Thyroid gland (tissue), 4 donors: Measurements from ENCODE around the gene ZYX. TPM values are rescaled to one million over a fixed set of nuclear protein-coding genes. Genes with fewer than 3 reads are reported as not detected.
A peak's percentile ranks its signal among the peaks of the same experiment; 100 is the strongest.

Experiments used
- DNase-seq, 2 donors: peaks; one replicate each; pipeline ENCODE4 v3.0.0-alpha.2; 2019
- H3K27ac ChIP-seq, 3 donors: fragments of 200-600 bp; sonication (generic); 1 replicate in 2 of 3; 2 replicates in 1 of 3; pipeline ENCODE4 v1.5.1; 2016 to 2019; ENCODE audit warnings: mild to moderate bottlenecking in 1 of 3, moderate library complexity in 1 of 3
- H3K27me3 ChIP-seq: fragments of 200-600 bp; sonication (generic); one replicate; pipeline ENCODE4 v1.5.1; 2019
- H3K36me3 ChIP-seq, 2 donors: fragments of 200-600 bp; sonication (generic); one replicate each; pipeline ENCODE4 v1.5.1; 2016 to 2019
- H3K4me1 ChIP-seq, 2 donors: fragments of 200-600 bp; sonication (generic); one replicate each; pipeline ENCODE4 v1.5.1; 2017 to 2019
- H3K4me3 ChIP-seq, 3 donors: fragments of 200-600 bp; sonication (generic); replicated peaks in 1 of 3; 1 replicate in 2 of 3; 2 replicates in 1 of 3; pipeline ENCODE4 v1.5.1; 2016; ENCODE audit warnings: mild to moderate bottlenecking in 1 of 3
- H3K9me3 ChIP-seq: fragments of 200-600 bp; sonication (generic); one replicate; pipeline ENCODE4 v1.5.1; 2017
- CTCF ChIP-seq, 6 experiments: fragments of 200-600 bp in 3 of 6; fragments of 450-650 bp in 3 of 6; sonication (generic) in 3 of 6; IDR thresholded peaks; one replicate each; pipeline ENCODE4 v1.5.1; 2016 to 2019; ENCODE audit warnings: antibody characterized with exemption in 6 of 6, mild to moderate bottlenecking in 2 of 6, inconsistent platforms in 1 of 6, moderate library complexity in 1 of 6
- POLR2A ChIP-seq, 2 donors: fragments of 450-650 bp; IDR thresholded peaks; one replicate each; pipeline ENCODE4 v1.6.1; 2017; ENCODE audit warnings: antibody characterized with exemption in 2 of 2, mild to moderate bottlenecking in 2 of 2, moderate library complexity in 1 of 2
- WGBS, 2 donors: methylation state at CpG; one replicate each; pipeline ENCODE4 v1.1.5; 2017; 5-methylcytosine and 5-hydroxymethylcytosine counted together
- intact Hi-C: fragments of 100-400 bp; cut with DNase I; formaldehyde crosslinking; loops from one replicate; pipeline ENCODE4 v1.15.1; 2023
- total RNA-seq, 4 donors: library from RNA; depleted of rRNA; stranded (reverse); fragments of >200 nt; gene quantifications; one replicate each; pipeline ENCODE4 v1.2.3, GENCODE V29; 2016

The ZYX gene
- total RNA-seq, 4 donors from 2014 or later, result 24.6 to 55.4 (median 31.3) TPM

DNA sequence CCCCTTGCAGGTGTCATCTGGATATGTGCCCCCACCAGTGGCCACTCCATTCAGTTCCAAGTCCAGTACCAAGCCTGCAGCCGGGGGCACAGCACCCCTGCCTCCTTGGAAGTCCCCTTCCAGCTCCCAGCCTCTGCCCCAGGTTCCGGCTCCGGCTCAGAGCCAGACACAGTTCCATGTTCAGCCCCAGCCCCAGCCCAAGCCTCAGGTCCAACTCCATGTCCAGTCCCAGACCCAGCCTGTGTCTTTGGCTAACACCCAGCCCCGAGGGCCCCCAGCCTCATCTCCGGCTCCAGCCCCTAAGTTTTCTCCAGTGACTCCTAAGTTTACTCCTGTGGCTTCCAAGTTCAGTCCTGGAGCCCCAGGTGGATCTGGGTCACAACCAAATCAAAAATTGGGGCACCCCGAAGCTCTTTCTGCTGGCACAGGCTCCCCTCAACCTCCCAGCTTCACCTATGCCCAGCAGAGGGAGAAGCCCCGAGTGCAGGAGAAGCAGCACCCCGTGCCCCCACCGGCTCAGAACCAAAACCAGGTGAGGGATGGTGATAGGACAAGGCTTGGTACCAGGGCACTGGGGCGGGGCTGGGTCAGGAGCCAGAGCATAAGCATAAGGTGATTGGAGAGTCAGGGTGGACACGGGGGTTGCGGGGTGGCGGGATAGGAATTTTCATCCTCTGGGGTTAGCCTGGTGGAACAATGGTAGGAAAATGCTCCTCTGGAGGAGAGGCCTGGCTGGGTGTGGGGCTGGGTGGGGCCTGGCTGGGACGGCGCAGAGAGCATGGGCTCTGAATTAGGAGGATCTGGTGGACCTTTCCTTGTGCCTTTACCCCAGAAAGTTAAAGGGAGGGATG is 1.9 kb downstream of the ZYX start:
- TF ChIP-seq CTCF (IDR thresholded peaks at IDR 0.05), result no peak
- TF ChIP-seq POLR2A (IDR thresholded peaks at IDR 0.05), result no peak
- Histone ChIP-seq H3K27me3 (no peaks in the 10 kb centered on the region), H3K4me3 (no peak overlapping the region), H3K27ac (peak overlapping the region in 2 of 3 donors; percentile 97), H3K36me3 (peaks cover 1 to 2% of the 10 kb centered on the region in 2 donors), H3K4me1 (peaks cover 33 to 54% of the 10 kb centered on the region in 2 donors), H3K9me3 (no peaks in the 10 kb centered on the region)
- 82 to 86% methylated on average over 13 to 15 of the region's 15 CpGs for WGBS, 2 donors
- no peak for DNase-seq
- intact Hi-C loops, result loop anchor here (5.0 to 10.0 kb wide), 2 partner anchors 34 to 98 kb away; partner anchors contain the start of genes CASP2 and TMEM139

DNA sequence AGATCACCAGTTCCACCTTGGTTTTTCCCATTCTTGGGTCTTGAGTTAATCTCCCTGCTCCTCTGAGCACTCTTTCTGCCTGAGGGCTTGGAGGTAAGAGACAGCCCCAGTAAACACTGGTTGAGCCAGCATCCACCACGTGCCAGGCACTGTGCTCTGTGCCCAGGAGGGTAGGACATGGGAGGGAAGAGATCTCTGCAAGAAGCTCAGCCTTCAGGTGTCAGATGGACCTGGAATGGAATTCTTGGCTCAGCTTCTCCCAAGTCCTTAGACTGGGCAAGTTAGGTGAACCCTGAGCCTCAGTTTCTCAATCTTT is 2.5 kb downstream of the ZYX start:
- peaks cover 7 to 8% of the 10 kb centered on the region in 2 donors for H3K36me3 ChIP-seq
- no peak for DNase-seq
- H3K27ac ChIP-seq, result peak overlapping the region in 2 of 3 donors; percentile 39 to 54
- 71 to 75% methylated on average over 1 of the region's 1 CpG for WGBS, 2 donors
- H3K9me3 ChIP-seq, result no peaks in the 10 kb centered on the region
- H3K4me3 ChIP-seq, result no peak overlapping the region
- TF ChIP-seq POLR2A (IDR thresholded peaks at IDR 0.05), result no peak
- TF ChIP-seq CTCF (IDR thresholded peaks at IDR 0.05), result no peak
- intact Hi-C loops, result loop anchor here (5.0 to 10.0 kb wide), 2 partner anchors 34 to 99 kb away; partner anchors contain the start of genes CASP2 and TMEM139
- no peaks in the 10 kb centered on the region for H3K27me3 ChIP-seq
- H3K4me1 ChIP-seq, result peaks cover 33 to 54% of the 10 kb centered on the region in 2 donors

DNA sequence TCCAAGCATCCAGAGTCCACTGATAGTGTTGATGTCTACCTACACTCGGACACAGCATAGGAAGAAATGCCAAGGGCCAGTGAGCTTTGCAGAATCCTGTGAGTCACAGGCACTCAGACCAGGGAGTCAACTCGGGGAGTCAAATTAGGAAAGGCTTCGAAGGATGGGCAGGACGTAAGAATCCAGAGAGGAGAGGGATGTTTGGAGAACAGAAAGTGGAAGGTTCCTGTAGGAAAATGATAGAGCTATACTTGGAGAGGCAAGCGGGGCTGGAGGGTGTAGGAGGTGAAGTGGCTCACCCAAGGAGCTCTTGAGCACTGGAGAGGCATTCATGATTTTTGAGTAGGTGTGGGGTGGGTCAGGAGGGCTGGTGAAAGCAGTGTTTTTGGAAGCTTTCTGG is 3.0 kb downstream of the ZYX start:
- Histone ChIP-seq H3K4me3 (no peak overlapping the region), H3K9me3 (no peaks in the 10 kb centered on the region), H3K27ac (peak overlapping the region in 2 of 3 donors; percentile 39 to 54), H3K36me3 (peaks cover 13% of the 10 kb centered on the region in 2 donors), H3K4me1 (peaks cover 33 to 54% of the 10 kb centered on the region in 2 donors), H3K27me3 (no peaks in the 10 kb centered on the region)
- TF ChIP-seq CTCF (IDR thresholded peaks at IDR 0.05) (no peak), POLR2A (IDR thresholded peaks at IDR 0.05) (peak in 1 of 2 donors; percentile 24)
- intact Hi-C loops, result loop anchor here (5.0 to 10.0 kb wide), 2 partner anchors 33 to 99 kb away; partner anchors contain the start of genes CASP2 and TMEM139
- peak; percentile 72 to 82 for DNase-seq
- 17 to 20% methylated on average over 5 of the region's 5 CpGs for WGBS, 2 donors

GRCh38 chr7:143384661-143385631 is 3.8 kb downstream of the ZYX start:
- H3K36me3 ChIP-seq, result peaks cover 14 to 21% of the 10 kb centered on the region in 2 donors
- peak overlapping the region in 2 of 3 donors; percentile 39 to 54 for H3K27ac ChIP-seq
- no peaks in the 10 kb centered on the region for H3K9me3 ChIP-seq
- no peak overlapping the region for H3K4me3 ChIP-seq
- DNase-seq, result no peak
- H3K4me1 ChIP-seq, result peaks cover 29 to 49% of the 10 kb centered on the region in 2 donors
- 64 to 73% methylated on average over 14 of the region's 14 CpGs for WGBS, 2 donors
- intact Hi-C loops, result loop anchor here (5.0 to 10.0 kb wide), 2 partner anchors 32 to 100 kb away; partner anchors contain the start of genes CASP2 and TMEM139
- no peaks in the 10 kb centered on the region for H3K27me3 ChIP-seq
- no peak for TF ChIP-seq CTCF (IDR thresholded peaks at IDR 0.05)
- no peak for TF ChIP-seq POLR2A (IDR thresholded peaks at IDR 0.05)
